ENCODE measurements around the gene RAD9A.

RAD9A gene

DNA sequence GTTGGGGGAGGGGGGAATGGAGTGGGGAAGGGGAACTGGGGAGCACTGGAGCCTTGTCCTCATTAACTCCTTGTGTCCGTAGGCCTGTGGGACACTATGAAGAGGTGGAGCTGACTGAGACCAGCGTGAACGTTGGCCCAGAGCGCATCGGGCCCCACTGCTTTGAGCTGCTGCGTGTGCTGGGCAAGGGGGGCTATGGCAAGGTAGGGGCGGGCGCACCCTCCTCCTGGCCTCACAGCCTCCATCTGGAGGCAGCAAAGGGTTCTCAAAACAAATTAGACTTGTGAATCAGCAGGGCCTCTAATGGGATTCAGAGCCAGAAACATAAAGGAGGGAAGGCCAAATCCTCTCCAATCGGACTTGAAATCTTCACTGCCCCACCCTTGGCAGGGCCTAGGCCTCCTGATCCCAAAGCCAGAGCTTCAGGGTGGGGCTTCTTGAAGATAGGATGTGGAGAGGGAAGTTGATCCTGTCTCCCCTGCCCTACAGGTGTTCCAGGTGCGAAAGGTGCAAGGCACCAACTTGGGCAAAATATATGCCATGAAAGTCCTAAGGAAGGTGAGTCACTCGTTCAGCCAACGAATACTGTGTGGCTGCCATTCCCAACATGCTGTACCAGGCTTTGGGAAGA is 37.4 kb downstream of the RAD9A start:
- DNase-seq: no peak

DNA sequence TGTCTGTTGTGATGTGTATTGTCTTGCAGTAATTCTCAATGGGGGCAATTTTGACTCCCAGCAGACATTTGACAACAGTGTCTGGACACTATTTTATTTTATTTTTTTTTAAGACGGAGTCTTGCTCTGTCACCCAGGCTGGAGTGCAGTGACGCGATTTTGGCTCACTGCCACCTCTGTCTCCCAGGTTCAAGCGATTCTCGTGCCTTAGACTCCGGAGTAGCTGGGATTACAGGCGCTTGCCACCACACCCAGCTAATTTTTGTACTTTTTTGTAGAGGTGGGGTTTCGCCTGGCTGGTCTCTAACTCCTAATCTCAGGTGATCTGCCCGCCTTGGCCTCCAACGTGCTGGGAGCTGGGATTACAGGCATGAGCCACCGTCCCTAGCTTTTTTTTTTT is 37.9 kb downstream of the RAD9A start:
- DNase-seq: no peak

DNA sequence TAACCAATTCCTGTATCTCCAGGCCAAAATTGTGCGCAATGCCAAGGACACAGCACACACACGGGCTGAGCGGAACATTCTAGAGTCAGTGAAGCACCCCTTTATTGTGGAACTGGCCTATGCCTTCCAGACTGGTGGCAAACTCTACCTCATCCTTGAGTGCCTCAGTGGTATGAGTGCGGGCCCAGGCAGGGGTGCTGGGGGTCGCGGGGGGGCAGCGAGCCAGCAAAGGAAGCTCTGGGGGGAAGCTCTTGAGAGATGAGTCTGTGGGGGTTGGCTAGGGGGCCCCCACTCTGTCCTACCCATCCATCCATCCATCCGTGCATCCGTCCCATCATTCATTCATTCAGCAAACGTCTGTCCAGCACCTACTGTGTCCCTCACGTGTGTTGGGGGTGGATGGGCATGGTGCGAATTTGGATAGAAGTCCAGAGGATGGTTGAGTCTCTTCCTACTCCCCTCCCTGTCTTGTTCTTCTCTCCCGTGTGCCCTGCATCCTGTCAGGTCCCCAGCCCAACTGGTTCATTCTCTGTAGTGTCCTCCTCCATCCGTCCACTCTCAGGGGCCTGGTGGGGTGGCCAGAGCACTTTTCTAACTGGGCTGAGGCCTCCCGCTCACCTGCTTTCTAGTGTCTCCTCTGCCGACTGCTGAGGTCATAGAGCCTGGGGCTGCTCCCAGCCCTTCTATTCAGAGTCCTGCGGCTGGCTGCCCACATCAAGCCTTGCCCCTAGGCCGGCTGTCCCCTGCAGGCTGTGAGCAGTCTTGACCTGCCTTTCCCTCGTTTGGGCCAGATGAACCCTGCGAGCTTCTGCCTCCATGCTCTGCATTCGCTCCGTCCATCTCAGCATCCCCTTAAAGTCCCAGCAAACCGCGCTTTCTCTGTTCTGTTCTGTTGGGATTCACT is 39.8 kb downstream of the RAD9A start:
- DNase-seq: no peak

DNA sequence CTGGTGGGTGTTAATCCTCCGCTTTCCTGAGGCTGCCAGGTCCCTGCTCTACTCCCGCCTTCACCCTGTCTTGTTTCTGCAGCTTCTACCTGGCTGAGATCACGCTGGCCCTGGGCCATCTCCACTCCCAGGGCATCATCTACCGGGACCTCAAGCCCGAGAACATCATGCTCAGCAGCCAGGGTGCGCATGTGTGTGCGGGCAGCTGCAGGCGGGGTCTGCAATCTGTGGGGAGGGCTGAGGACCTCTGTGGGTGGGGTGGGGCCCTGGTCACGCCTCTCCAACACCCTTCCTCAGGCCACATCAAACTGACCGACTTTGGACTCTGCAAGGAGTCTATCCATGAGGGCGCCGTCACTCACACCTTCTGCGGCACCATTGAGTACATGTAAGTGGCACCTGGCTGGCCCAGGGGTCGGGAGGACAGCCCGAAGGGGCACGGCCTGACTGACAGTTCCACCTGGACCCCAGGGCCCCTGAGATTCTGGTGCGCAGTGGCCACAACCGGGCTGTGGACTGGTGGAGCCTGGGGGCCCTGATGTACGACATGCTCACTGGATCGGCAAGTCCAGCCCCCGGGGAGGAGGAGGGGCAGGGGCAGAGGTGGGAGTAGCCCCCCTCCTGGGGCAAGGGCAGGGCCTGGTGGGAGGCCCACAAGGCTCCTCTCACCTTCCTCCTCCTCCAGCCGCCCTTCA is 41.0 kb downstream of the RAD9A start:
- no peak for DNase-seq

DNA sequence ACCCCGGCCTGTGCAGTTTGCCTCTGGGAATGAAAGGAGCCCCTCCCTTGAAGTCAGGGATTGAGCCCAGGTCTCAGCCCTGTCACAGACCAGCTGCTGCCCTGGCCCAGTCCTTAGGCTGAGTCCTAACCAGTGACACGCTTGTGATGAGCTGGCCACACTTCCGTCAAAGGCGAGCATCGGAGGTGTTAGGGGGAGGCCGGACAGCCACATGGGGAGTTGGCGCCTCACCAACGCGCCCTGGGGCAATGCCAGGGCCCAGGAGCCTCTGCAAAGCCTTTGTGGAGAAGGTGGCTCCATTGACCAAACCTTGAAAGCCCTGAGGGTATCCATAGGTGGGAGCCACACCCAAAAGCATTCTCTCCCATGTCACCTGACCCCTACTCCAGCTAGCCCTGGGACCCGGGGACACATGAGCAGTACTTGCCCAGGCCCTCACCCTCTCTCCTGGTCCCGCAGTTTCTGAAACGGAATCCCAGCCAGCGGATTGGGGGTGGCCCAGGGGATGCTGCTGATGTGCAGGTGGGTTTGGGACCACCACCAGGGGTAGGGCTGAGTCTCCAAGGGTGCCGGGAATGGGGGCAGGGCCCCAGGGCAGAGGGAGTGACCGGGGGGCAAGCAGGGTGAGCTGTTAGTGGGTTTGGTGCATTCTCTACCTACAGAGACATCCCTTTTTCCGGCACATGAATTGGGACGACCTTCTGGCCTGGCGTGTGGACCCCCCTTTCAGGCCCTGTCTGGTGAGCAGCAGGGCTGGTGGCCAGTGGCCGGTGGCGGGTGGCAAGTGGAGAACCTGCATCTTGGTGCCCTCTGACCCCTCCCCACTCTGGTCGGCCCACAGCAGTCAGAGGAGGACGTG is 42.0 kb downstream of the RAD9A start:
- peak; percentile 47 for DNase-seq

DNA sequence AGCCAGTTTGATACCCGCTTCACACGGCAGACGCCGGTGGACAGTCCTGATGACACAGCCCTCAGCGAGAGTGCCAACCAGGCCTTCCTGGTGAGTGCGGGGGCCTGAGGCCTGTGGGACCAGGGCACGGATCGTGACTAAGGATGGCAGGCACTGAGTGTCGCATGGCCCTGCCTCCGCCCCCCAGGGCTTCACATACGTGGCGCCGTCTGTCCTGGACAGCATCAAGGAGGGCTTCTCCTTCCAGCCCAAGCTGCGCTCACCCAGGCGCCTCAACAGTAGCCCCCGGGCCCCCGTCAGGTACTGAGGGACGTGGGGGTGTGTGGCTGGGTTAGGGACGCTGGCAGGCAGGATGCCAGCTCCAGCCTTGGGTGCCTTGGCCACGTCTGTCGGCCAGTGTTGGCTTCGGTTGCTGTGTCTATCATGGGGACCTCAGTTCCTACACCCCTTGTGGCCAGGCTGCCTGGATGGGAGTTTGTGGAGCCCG is 42.7 kb downstream of the RAD9A start:
- DNase-seq: peak; percentile 48

DNA sequence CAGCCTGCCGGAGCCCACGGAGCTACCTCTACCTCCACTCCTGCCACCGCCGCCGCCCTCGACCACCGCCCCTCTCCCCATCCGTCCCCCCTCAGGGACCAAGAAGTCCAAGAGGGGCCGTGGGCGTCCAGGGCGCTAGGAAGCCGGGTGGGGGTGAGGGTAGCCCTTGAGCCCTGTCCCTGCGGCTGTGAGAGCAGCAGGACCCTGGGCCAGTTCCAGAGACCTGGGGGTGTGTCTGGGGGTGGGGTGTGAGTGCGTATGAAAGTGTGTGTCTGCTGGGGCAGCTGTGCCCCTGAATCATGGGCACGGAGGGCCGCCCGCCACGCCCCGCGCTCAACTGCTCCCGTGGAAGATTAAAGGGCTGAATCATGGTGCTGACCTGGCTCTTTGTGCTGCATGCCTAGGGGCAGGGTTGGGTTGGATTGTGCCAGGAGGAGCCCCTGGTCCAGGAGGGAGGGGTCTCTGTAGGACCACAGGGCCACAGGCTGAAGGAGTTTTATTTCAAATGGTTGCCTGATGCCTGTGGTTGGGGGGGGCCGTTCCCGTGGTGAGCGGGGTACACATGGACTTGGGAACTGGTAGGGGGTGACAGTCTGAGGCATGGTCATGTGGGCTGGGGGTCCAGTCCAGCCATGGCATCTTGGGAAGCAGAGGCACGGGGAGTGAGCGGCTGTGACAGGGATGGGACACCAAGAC is 43.4 kb downstream of the RAD9A start:
- DNase-seq: peak; percentile 46

DNA sequence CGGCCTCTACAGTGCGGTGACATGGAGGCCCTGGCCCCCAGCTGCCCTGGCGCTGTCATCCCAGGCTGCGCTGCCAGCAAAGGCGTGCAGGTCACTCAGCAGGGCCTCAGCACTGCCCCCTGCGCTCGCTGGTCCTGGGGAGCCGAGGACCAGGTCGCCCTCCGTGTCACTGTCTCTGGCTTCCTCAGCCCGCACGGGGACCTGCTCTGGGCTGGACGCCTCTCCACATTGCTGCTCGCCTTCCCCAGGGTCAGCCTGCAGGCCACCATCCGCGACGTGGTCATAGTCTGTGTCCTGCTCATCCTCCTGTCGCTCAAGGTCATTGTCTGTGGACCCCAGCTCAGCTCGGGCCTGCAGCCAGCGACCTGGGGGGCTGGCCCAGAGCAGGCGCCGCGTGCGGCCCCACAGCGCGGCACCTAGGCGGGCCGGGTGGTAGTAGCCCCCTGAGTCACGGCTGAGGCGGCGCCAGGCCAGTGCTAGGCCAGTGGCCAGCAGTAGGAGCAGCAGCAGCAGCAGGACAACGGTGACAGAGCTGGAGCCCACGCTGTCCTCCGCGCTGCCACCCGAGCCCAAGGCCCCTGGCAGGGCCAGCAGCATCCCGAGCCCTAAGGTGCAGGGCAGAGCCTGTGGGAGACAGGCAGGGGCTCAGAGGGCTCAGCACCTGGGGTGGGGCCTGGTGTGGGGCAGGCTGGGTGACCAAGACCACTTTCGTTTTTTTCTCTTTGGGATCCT is 44.1 kb downstream of the RAD9A start:
- peak; percentile 19 for DNase-seq

DNA sequence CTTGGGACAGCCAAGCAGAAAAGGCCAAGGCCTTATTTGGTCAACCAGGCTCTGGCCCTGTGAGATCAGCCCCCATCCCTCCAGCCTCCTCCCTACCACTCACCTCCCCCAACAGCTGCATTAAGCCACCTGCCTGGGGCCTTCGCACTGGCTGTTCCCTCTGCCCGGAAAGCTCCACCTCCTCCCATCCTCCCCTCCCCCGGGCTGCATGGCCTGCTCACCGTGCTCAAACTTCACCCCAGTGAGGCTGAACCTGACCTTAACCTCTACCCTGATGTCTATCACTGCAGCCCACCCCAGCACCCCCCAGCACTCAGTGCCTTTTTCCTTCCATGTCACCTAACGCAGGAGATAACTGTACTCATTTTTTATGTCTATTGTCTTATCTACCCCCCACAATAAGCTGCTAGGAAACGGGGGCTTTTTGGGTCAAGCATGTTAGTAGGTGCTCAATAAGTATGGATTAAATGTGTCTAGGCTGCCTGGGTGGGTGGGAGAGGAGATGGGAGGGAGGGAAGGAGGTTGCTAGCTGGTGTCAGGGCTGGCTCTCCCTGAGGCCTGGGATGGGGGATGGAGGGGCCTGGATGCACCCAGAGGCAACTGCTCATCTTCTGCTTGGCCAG is 44.8 kb downstream of the RAD9A start:
- peak; percentile 93 for DNase-seq

DNA sequence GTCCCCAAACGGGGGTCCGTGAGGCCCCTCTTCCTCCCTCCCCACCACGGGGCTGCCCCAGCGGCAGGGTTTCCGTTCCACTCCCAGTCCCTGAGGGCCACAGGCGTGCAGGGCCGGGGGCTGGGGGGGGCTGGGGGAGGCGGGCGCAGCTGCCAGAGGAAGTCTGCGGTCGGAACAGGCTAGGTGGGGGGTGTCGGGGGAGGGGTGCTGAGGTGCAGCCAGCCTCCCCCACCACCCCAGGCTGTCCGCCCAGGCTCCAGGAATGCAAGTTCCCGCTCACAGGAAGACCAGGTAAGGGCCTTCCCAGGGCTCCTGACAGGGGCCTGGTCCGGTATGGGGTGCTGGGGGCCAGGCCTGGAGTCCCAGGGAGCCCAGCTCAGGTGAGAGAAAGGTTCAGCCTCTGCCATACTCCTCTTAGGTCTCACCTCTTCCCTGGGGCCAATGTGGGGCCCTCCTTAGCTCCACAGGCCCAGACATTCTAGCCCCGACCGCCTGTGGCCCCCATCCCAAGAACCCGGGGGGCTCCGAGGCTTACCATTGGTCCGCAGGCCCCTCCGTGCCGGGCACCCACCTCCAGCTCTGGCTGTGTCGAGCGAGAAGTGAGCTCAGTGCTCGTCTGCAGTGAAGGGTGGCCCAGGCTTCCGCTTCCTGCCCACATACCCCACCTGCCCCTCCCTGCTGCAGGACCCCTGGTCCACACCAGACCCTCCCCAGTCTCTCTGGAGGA is 45.5 kb downstream of the RAD9A start, which contains the start of gene PTPRCAP:
Gene PTPRCAP (minus strand): TSS at position 601 of the 727 bp plus-strand sequence. CDS start 63 bp downstream, at position 538.
- peak; percentile 86 for DNase-seq

DNA sequence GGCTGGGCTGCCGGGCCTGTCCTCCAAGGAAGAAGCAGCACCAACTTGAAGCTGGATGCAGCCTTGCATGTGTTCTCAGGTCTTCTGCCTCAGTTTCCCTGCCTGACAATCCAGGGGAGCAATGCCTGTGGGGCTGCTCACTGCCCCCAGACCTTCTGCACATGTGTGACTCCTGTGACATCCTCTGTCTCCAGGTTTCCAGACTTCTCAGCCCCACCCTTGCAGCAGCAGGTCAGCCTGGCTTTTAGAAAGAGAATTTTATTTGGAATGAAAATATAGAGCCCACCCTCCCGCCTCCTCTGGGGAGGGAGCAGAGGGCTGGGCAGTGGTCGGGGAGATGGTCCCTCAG is 46.0 kb downstream of the RAD9A start:
- DNase-seq: no peak

DNA sequence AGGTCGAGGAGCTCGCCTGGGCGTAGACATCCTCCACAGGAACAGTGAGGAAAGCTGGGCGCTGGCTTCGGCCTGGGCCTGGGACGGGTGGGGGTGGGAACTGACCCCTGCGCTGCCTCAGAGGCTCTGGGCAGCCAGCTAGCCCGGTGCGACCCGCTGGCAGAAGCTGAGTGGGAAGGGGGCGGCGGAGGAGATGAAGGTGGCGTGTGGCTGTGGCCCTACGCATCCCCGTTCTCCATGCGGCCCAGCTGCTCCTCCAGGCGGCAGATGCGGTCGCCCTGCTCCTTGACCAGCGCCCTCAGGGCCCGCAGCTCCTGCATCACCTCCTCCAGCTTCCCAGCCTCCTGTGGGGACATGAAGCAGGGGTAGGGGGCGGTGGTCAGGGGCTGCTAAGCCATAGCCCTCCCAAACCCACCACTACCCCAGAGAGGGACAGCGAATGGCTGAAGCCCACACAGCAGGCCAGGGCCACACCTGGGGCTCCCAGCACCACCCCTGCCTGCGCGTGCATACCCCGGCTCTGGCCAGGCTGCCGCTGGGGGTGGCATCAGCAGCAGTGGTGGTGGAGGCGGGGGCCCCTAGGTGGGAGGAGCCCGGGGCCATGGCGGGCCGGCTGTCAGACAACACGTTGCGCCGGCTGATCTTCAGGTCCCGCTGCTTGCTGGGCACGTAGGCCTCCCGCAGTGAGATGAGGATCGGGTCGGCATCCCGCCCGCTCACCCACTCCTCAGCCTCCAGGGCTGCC is 46.5 kb downstream of the RAD9A start:
- DNase-seq: peak; percentile 93

DNA sequence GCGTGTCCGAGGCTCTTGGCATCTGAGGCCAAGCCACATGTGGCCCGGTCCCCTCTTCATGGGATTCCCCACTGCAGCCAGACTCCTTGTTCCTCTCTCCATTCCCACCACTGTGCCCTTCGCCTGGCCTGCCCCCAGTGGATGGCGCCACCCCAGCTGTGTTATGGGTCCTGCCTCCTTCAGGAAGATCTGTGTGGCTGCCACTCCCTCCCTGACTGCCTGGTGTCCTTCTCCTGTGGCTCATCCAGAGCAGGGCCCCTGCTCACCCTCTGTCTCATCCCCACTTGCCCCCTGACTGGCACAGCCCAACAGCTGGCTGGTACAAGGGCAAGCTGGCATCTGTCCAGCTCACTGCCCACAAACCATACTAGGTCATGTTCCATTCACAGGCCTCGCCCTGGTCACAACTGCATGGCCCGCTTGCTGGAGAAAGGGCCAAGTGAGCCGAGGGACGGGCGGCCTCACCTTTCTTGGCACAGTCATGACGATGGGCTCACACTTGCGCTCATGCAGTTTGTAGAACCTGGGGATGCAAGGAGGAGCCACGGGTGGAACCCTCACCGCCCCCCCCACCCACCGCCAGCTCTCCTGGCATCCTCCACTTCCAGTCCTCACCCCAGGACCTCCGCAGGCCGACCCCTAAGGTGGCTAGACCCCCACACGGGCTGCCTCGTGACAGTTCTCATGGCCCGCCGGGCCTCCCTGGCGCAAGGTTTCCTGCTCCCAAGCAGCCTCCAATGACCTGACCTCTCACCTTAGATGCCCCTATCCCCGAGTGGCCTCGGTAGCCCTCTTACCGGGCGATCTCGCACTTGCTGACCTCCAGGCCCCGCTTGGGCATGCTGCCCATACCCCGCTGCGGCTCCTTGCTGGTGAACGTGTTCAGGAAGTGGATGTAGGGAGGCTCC is 47.8 kb downstream of the RAD9A start:
- DNase-seq: peak; percentile 66

DNA sequence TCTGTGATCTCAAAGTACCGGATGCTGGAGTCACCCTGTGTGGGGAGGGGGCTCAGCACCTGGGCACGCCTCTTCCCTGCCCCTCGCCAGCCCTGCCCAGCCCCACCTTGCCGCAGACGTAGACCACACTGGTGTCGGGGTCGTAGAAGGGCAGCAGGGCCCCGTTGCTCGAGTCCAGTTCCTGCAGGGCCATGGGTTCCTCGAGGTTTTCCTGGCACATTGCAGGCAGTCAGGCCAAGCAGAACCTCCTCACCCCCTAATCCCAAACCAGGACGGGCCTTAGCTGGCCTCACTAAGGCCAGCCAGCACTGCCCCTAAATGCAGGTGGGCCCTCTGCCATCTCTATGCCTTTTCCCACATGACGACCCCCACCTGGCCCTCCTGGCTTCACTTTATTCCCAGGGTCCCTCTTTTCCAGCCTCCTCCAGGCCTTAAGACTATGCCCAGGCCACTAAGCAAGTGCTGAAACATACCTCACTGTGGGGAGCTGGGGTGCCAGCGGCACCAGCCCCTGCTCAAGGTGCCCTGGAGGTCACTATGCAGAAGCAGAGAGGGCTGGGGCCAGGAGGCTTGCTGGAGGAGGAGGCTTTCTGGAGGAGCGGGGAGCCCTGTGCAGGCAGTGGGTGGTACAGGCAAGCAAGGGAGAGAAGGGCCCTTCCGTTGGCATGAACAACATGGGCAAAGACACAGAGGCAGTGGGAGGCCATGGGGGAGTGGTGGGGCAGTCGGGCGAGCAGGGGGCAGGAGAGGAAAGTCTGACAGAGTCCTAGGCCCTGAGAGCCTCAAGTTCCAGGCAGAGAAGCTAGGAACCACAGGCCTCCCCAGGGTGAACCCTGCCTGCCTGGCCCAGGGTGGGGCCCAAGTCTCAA is 48.7 kb downstream of the RAD9A start:
- peak; percentile 52 for DNase-seq

DNA sequence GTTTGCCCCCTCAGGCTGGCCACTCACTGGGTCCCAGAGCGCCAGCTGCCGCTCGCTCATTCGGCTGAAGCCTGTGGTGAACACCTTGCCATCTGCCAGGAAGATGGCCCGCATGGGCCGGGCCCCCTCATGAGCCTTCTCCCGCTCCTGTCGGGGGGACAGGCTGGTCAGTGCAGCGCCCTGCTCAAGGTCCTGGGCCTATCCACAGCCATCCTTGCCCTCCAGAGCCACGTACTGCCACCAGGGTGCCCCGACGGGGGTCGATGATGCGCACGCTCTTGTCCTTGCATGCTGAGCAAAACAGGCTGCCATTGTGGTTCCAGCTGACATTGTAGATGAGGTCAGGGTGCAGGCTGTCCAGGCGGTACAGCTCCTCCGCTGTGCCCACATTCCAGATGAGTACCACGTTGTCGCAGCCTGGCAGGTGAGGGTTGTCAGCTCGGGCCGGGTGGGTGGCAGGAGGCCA is 49.3 kb downstream of the RAD9A start:
- DNase-seq: no peak

DNA sequence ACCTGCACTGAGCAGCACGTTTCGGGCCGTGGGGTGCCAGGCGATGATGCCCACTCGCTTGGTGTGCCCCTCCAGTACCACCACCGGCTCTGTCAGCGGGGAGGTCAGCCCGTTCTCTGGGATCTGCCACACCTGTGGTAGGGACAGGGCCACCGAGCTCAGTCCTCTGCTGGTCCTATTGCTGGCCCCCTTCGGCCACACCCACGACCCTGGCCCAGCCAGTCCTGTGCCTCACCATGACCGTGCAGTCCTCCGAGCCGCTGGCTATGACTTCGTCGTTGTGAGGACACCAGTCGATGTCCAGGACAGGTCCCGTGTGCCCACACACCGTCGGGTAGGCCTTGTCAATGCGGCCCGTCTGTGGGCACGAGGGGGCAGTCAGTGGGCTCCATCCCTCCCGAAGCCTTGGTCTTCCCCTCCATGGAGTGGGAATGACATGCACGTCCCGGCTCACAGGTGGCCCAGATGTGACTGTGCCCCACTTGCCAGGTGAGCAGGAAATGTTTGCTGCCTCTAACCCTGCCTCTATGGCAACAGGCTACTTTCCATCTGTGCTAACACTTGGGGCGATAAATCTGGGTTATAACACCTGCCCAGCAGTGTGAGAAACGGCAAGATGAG is 50.1 kb downstream of the RAD9A start:
- DNase-seq: no peak

Data from activated CD4-positive, alpha-beta T cell treated with anti-CD3 and anti-CD28 coated beads, Interleukin-10, Interleukin-2, amounts not matched to agents 100 ng/mL and 50 ng/mL, durations not matched to agents 16 hours and 8 hours (primary cell).